Activated CD4-positive, alpha-beta T cell treated with anti-CD3 and anti-CD28 coated beads for 1 hour (primary cell): ENCODE data around the gene SLC12A4.
"Not testable (repeated sequence)": the region's sequence is repeated elsewhere in the genome, so short reads cannot be mapped to it uniquely, and the experiment has no call there.

Source experiments
- DNase-seq: peaks from one replicate; pipeline ENCODE4 v3.0.0-alpha.2; 2020

Gene SLC12A4

DNA sequence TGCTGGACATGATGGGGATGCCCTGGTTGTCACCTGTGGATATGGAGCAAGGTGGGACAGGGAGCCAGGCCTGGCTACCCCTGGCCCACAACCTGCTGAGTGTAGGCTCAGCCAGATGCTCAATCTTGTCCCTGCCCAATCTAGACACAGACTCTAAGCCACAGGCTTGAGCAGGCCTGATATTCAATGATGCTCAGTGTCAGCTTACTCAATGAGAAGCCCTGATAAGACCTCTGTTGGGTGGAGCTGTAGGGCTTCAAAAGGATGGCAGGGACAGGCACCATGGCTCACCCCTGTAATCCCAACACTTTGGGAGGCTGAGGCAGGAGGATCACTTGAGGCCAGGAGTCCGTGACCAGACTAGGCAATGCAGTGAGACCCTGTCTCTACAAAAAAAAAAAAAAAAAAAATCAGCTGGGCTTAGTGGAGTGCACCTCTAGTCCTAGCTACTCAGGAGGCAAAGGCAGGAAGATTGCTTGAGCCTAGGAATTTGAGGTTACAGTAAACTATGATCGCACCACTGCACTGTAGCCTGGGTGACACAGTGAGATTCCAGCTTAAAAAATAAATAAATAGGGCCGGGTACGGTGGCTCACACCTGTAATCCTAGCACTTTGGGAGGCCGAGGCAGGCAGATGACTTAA lies 27.9 kb downstream of the SLC12A4 start:
- no peak for DNase-seq

DNA sequence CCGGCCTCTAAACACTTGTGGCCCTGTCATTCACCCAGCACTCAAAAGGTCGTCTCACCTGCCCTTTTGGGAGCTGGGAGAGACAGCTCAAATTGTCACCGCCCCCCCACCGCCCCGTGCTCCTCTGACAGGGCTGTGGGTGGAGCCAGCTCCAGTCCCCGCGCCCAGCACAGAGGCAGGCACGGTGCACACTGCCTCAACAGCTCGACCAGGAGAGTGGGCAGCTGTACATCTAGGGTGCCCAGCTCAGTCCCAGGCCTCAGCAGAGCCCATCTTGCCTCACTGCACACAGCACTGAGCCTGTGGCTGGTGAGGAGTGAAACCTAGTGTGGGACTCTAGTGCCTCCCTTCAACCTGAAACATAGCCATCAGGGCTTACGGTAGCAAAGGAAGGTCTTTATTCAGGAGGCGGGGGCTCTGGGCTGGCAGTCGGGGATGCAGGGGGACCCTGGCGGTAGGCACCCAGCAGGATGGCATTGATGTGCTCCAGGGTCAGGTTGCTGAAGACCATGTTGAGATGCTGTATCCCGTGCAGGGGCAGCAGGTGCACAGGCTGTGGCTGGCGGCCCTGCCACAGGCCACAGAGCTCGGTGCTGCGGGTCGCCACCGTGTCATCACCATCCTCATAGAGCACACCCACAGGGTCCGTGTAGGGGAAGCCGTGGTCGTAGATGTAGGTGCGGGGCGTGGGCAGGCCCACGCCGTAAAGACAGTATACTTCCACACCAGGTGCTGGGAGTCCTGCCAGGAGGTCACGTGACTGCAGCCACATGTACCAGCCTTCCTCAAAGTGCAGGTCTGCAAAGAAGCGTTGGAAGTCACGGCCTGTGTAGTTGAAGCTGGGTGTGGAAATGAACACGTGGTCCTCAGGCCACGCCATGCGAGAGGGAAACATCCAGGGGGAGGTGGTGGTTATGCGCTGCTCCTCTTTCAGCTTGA lies 28.7 kb downstream of the SLC12A4 start:
- DNase-seq: no peak

DNA sequence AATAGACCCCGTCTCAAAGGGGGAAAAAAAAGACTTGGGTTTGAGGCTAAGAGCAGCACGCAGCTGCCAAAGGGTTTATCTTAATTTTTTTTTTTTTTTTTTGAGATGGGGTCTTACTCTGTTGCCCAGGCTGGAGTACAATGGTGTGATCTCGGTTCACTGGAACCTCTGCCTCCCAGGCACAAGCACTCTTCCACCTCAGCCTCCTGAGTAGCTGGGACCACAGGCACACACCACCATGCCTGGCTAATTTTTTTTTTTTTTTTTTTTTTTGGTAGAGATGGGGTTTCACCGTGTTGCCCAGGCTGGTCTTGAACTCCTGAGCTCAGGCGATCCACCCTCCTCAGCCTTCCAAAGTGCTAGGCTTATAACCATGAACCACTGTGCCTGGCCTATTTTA lies 30.7 kb downstream of the SLC12A4 start:
- DNase-seq: not testable (repeated sequence)

DNA sequence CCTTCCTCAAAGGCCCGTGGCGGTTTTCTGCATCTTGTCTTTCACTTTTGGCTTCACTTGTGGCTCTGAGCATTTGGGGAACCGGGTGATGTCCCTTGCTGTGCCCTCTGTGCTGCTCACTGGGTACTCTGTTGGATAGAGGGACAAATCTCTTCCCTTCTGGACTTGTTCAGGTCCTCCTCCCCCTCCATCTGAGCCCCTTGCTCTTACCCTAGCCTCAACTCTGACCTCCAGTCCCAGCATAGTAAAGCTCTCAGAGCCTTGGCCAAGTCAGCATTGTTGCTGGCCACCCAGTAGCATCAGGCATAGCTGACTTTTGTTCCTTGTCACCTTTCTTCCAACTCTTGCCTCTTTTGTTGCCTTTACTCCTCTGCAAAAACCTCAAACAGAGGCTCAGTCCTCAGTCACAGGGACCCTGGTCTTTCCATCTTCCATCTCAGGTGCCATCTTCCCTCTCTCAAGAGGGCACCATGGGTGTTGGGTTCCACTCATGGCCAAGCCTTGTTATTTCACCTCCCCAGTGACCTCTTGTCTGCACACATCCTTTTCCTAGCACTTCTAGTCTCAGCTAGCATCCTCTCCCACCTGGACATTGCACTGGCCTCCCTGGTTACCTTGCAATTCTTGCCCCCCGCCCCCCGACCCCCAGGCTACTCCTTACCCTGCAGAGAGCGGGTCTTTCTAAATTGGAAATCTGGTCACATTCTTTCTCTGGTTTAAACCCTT lies 31.4 kb downstream of the SLC12A4 start:
- peak; percentile 63 for DNase-seq

DNA sequence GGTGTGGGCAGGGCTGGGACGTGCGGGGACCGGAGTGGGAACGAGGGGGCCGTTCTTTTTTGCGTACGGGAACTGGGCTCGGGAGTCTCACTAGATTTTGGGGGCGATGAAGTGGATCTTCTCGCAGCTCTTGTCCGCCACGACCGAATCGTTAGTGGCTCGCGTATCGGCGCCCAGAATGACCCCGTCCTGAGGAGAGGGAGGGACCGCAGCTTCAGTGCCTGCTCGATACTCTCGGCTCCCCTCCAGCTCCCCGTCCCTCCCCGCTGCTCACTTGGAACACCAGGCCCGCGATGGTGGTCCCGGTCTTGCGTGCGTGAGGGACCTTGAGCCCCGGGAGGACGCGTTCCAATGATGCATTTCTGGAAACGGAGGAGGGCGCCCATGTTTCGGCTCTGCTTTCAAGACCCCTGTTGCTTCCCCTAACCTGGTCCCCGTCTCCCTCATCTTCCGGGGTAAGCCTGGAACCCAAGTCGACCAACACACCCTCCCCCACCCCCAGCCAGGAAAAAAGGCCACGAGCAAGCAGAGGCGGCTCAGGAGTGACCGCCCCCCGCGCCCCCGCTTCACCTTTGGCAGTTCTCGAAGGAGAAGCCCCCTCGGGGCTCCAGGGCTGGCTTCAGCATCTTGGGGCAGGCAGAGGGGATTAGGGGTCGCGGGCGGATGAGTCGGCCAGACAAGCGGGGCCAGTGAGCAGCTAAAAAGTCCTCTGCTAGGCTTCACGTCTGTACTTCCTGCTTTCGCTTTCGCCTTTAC lies 32.1 kb downstream of the SLC12A4 start, which contains the start of gene PSMB10:
TSS of gene PSMB10 (minus strand) at position 727 of the 756 bp plus-strand sequence. CDS start at position 626, 101 bp downstream.
- DNase-seq: no peak

DNA sequence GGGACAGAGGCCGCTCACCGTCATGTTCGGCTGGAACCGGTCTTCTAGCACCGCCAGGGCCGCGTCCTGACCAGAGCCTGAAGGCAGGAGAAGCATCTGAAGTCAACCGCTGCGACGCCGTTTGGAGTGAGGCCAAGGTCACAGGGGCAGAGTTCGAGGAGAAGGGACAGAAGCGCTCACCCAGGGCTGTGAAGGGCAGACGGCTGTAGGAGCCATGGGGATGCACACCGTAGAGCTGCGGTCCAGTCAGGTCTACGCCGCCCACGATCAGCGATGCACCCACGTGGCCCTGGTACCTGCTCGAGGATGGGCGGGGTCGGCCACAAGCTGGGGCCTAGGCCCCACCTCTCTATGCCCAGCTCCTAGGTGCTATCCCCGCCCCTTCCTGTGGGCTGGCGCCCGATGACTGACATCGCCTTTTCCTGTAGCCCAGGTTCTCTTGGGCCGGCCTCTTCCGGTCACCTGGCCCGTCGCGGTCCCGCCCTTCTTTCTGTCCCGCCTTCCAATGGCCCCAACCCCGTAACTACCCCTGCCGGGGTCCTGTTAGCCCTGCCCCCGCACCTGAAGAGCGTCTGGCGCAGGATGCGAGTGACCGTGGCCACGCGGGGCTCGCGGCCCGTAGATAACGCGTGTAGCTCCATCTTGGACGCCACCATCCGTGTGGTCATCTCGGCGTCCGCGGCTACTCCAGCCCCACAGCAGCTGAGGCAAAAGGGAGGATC lies 32.9 kb downstream of the SLC12A4 start:
- peak; percentile 88 for DNase-seq

DNA sequence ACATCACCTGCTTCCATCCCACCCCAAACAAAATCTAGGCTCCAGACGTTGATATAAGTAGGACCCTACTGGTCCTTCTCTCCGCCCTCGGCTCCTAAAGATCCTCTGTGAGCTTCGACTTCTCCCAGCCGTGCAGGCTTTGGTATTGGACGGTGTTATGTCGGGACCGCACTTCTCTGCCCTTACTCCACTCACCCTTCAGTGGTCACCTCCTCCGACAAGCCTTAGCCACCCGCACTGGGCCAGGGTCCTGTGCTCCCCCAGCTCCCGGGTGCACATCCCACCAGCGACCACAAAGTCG lies 33.4 kb downstream of the SLC12A4 start:
- DNase-seq: no peak

DNA sequence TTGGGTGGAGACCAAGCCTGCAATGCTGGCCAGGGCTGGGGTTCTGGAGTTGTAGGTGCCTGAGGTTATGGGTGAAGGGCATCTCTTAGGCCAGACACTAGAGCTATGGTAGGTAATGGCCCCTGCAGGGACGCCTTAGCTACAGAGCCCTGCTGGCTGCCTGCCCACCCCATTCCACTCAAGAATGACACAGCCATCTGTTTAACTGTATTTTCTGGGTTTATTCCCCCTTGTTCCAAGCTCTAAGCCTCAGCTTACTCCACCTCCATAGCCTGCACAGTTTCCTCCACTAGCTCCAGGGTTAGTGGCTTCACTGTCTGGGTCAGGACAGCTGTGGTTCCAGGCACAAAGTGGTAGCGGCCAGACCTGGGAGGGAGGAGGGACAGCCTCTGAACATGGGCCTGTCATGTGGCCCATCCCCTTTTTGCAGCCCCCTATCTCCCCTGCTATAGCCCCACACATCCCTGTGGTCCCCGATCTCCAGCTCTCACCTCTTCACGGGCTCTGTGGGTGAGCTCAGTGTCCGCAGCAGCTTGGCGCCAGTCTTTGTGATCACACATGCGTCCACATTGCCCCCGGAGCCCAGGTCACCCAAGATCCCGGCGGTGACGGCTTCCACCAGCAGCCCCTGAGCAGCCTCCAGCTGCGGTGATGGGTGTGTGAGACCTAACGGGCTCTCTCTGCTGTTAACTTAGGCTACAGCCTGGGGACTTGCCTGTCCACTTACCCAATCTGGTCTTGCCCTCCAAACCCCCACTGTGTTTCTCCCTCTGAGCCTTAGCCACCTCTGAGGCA lies 33.9 kb downstream of the SLC12A4 start:
- DNase-seq: no peak

DNA sequence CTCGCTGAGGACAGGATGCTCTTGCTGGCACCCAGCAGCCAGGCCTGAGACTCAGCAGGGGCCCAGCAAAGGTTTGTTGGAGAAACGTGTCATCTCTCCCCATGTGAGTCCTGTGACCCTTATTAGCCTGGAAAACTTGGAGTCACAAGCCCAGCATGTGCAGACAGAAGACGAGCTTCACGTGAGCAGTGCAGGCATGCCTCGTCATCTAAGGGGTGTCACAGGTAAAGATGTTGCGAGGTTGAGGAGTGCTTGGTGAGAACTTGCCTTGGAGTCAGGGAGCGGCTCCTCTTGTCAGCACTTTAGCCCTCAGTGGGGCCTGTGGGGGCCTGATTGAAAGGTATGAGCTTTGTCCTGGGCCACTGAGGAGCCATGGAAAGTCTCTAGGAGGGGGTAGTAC lies 34.6 kb downstream of the SLC12A4 start:
- DNase-seq: no peak

DNA sequence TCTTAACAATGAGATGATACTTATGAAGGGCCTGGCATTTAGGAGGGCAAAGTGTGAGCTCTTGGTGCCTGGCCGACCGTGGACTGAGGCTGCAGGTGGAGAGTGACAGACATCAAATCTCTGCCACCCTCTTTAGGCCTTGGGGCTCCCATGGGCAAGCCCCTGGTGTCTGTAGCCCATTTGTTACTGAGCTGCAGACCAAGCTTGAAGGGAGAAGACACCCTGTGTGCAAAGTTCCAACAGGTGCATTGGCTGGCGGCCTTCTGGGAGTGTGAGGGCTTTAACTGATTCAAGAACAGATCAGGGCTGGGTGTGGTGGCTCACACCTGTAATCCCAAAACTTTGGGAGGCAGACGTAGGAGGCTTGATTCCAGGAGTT lies 36.0 kb downstream of the SLC12A4 start:
- no peak for DNase-seq

DNA sequence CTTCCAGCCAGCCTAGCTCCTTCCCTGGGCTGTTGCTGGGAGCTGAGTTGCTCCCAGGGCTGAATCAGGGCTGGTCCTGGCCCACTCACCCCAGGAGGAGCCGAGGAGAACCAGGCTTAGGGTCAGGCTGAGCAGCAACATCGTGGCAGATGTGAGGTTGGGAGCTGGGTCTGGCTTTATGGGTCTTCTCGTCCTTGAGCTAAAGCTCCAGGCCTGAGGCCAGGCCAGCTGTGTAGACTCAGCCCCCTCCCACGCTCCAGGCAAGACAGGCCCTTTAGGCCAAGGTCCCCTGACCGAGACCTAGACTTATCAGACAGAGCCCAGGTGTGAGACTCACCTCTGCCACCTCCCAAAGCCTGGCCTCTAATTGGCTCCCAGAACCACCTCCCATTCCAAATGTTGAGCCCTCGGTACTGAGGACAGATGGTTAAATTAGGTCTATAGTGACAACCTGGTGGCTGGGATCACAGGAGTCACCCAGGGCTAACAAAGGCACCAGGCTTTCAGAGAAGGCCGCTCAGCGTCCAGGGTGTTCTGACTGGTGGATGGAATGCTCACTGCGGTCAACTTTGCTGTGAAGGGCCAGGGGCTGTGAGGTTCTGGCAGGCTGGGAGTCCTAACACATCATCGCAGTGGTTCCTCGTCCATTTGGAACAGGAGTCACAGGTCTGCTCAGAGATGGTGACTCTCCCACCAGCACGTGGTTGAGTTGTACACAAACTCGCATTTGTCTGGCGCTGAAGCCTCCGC lies 36.5 kb downstream of the SLC12A4 start, which contains the start of gene CTRL:
TSS of gene CTRL (minus strand) at position 151 of the 750 bp plus-strand sequence. CDS start at position 141, 10 bp downstream.
- no peak for DNase-seq

DNA sequence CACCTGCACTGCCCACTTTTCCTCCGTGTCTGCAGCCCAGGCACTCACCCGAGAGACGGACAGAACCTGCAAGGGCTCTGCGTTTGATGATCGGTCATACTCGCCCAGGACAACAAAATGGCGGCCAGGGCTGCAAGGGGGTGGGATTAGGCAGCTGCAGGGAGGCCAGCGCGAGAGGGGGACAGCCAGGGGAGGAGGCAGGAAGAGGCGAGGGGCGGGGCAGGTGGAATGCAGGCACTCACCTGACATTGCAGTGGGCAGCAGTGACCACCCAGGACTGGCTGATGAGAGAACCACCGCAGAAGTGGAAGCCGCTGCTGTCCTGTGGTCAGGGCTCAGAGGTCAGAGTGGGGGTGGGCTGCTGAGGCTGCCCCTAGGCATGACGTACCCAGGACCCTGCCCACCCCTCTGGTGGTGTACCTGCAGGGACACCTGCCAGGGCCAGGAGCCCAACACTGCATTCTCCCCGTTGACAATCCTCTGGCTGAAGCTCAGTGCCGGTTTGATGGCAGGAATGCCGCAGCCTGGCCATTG lies 37.7 kb downstream of the SLC12A4 start:
- no peak for DNase-seq

DNA sequence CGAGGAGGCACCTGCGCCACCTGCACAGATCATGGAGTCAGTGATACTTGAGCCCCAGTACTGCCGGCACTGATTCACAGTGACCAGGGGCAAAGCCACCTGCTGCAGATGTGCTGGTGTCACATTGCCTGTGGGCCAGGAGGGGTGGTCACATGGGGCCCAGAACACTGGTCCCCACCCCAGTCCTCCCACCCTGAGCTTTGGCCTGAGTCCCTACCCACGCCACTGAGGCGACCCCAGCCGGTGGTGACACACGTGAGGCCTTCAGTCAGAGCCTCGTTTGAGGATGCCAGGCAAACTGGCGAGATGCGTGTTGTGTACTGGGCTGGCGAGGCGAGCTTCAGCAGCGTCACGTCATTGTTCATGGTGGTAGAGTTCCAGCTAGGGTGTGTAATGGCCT lies 38.2 kb downstream of the SLC12A4 start:
- DNase-seq: no peak

DNA sequence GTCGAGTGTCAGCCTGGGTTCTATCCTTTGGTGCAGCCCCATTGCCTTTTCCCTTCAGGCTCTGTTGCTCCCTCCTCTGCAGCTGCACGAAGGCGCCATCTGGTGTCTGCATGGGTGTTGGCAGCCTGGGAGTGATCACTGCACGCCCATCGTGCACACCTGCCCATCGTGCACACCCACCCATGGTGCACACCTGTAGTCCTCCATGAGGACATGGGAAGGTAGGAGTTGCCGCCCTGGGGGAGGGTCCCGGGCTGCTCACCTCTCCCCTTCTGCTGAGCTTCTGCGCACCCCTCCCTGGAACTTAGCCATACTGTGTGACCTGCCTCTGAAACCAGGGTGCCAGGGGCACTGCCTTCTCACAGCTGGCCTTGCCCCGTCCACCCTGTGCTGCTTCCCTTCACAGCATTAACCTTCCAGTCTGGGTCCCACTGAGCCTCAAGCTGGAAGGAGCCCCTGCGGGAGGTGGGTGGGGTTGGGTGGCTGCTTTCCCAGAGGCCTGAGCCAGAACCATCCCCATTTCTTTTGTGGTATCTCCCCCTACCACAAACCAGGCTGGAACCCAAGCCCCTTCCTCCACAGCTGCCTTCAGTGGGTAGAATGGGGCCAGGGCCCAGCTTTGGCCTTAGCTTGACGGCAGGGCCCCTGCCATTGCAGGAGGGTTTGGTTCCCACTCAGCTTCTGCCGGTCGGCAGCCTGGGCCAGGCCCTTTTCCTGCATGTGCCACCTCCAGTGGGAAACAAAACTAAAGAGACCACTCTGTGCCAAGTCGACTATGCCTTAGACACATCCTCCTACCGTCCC lies 39.7 kb downstream of the SLC12A4 start:
- DNase-seq: peak; percentile 67

DNA sequence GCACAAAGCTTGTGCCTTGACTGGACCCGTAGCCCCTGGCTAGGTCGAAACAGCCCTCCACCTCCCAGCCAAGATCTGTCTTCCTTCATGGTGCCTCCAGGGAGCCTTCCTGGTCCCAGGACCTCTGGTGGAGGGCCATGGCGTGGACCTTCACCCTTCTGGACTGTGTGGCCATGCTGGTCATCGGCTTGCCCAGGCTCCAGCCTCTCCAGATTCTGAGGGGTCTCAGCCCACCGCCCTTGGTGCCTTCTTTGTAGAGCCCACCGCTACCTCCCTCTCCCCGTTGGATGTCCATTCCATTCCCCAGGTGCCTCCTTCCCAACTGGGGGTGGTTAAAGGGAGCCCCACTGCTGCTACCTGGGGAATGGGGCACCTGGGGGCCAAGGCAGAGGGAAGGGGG lies 40.3 kb downstream of the SLC12A4 start:
- DNase-seq: no peak

DNA sequence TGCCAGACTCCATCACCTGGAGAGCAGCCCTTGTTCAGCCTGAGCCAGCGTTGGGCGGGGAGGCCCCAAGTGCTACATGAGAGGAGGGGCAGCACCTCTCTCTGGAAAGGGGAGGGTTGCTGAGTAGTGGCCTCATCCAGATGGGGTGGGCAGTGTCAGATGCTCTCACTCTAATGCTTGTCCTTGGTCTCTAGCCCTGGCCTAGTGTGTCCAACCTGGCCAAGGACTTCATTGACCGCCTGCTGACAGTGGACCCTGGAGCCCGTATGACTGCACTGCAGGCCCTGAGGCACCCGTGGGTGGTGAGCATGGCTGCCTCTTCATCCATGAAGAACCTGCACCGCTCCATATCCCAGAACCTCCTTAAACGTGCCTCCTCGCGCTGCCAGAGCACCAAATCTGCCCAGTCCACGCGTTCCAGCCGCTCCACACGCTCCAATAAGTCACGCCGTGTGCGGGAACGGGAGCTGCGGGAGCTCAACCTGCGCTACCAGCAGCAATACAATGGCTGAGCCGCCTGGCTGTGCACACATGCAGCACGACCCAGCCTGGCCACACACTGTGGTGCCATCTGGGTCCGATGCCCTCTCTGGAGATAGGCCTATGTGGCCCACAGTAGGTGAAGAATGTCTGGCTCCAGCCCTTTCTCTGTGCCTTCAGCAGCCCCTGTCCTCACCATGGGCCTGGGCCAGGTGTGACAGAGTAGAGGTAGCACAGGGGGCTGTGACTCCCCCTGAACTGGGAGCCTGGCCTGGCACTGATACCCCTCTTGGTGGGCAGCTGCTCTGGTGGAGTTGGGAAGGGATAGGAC lies 41.1 kb downstream of the SLC12A4 start:
- DNase-seq: no peak

DNA sequence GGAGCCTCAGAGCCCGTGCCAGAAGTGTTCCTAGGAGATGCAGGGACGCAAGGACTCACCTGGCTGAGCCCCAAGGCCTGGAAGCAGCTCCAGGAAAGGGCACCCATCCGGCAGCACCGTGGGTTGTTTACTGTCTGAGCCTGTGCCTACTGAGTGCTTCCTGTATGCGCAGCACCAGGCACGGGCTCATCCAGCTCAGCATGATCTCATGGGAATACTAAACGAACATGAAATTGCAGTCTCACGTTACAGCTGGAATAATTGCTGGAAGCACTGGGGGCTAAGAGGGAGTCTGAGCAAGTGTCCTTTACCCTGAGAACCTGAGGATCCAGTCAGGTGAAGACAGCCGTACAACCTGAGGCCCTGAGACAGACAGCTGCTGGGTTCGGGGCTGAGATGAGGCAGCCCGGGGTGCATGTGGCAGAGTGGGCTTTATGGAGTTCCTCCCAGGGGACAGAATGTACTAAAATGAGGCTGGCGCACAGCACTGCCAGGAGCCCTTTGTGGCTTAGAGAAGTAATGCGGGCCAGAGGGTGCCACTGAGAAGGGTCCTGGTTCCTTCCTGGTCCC lies 42.2 kb downstream of the SLC12A4 start:
- DNase-seq: no peak
